ENCODE results near the gene TNFRSF14. TPM values are rescaled to one million over a fixed set of nuclear protein-coding genes. Genes with fewer than 3 reads are reported as not detected.

TNFRSF14 gene
- total RNA-seq, 4 donors from 2014 or later: 64.9 to 105 (median 91.1) TPM

DNA sequence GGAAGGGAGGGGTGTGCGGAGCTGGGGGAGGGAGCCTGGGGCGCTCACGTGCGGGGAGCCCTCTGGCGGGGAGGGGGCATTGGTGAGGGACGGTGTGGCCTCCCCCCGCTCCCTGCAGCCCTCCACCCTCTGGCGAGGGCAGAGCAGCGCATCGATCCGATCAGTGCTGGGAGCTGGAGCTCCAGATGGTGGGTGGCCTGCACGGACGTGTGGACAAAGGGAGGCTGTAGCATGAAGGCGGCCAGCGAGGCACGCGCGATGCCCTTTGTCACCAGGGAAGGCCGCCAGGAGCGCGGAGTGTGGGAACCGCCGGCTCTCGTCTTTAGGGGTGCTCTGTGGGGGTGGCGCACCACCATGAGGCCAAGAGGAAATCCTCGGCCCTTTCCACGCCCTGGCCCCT lies 20.7 kb upstream of the TNFRSF14 start:
- 49 to 55% methylated on average over 24 to 27 of the region's 27 CpGs for WGBS, 2 donors
- H3K4me3 ChIP-seq: no peak overlapping the region
- no peaks in the 10 kb centered on the region for H3K36me3 ChIP-seq
- H3K4me1 ChIP-seq: peaks cover 0 to 26% (median 4%) of the 10 kb centered on the region in 4 donors
- TF ChIP-seq, protein P1, sequence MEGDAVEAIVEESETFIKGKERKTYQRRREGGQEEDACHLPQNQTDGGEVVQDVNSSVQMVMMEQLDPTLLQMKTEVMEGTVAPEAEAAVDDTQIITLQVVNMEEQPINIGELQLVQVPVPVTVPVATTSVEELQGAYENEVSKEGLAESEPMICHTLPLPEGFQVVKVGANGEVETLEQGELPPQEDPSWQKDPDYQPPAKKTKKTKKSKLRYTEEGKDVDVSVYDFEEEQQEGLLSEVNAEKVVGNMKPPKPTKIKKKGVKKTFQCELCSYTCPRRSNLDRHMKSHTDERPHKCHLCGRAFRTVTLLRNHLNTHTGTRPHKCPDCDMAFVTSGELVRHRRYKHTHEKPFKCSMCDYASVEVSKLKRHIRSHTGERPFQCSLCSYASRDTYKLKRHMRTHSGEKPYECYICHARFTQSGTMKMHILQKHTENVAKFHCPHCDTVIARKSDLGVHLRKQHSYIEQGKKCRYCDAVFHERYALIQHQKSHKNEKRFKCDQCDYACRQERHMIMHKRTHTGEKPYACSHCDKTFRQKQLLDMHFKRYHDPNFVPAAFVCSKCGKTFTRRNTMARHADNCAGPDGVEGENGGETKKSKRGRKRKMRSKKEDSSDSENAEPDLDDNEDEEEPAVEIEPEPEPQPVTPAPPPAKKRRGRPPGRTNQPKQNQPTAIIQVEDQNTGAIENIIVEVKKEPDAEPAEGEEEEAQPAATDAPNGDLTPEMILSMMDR (IDR thresholded peaks at IDR 0.05): no peak
- TF ChIP-seq POLR2A (IDR thresholded peaks at IDR 0.05) (no peak), EP300 (IDR thresholded peaks at IDR 0.05) (no peak)
- no peaks in the 10 kb centered on the region for H3K9me3 ChIP-seq
- DNase-seq (ENCODE audit: low spot score in 2 of 2): no peak
- H3K27me3 ChIP-seq: peaks cover 2 to 94% of the 10 kb centered on the region in 2 donors
- H3K27ac ChIP-seq: no peak overlapping the region

DNA sequence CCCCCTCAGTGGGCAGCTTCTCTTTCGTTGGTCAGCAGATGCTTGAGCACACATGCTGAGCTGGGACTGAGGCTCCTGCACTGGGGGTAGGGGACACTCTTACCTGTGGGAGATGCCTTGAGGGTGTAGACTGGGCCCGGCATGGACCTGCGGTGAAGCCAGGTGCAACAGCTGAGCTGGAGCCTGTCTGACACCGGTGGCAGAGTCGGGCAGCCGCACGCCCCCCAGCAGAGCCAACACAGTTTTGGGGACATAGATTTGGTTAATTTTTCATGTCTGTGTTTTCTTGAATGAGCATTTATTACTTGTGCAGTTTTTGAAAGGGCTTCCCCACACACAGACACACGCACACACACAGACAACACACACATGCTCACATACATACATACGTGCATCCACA lies 20.2 kb upstream of the TNFRSF14 start:
- H3K4me3 ChIP-seq: no peak overlapping the region
- H3K27me3 ChIP-seq: peaks cover 2 to 92% of the 10 kb centered on the region in 2 donors
- H3K27ac ChIP-seq: no peak overlapping the region
- H3K4me1 ChIP-seq: peaks cover 0 to 26% (median 4%) of the 10 kb centered on the region in 4 donors
- H3K36me3 ChIP-seq: no peaks in the 10 kb centered on the region
- H3K9me3 ChIP-seq: no peaks in the 10 kb centered on the region
- no peak for TF ChIP-seq POLR2A (IDR thresholded peaks at IDR 0.05)
- DNase-seq (ENCODE audit: low spot score in 2 of 2): no peak
- WGBS, 2 donors: 80 to 82% methylated on average over 9 of the region's 9 CpGs

DNA sequence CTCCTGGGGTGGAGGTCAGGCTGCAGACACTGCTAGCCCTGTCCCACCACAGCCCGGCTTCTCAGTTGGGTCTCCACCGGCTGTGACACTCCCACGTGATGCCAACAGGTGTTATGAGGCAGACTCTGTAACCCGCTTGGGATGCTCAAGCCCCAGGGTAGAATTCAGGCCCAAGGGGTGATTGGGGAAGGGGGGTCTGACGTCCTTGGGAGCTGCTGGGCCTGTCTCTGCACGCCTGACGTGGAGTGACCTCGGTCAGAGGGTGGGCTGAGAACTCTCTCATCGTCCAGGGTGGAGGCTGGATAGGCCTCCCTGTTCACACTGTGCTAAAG lies 18.4 kb upstream of the TNFRSF14 start:
- Histone ChIP-seq H3K9me3 (no peaks in the 10 kb centered on the region), H3K27me3 (peaks cover 0 to 78% of the 10 kb centered on the region in 2 donors), H3K4me3 (no peak overlapping the region), H3K36me3 (no peaks in the 10 kb centered on the region), H3K27ac (no peak overlapping the region), H3K4me1 (peaks cover 0 to 21% (median 6%) of the 10 kb centered on the region in 4 donors)
- WGBS, 2 donors: 79 to 82% methylated on average over 8 to 9 of the region's 9 CpGs
- DNase-seq (ENCODE audit: low spot score in 2 of 2): no peak
- no peak for TF ChIP-seq EP300 (IDR thresholded peaks at IDR 0.05)
- no peak for TF ChIP-seq POLR2A (IDR thresholded peaks at IDR 0.05)

DNA sequence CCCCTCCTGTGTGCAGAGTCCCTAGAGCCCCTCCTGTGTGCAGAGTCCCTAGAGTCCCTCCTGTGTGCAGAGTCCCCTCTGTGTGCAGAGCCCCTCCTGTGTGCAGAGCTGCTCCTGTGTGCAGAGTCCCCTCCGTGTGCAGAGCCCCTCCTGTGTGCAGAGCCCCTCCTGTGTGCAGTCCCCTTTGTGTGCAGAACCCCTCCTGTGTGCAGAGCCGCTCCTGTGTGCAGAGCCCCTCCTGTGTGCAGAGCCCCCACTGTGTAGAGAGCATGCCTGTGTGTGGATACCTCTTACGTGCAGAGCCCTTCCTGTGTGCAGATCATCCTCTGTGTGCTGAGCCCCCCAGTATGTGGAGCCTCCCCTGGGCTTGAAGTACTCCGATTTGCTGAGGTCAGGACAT lies 17.8 kb upstream of the TNFRSF14 start:
- Histone ChIP-seq H3K27ac (no peak overlapping the region), H3K36me3 (no peaks in the 10 kb centered on the region), H3K9me3 (no peaks in the 10 kb centered on the region), H3K4me1 (peaks cover 0 to 19% (median 6%) of the 10 kb centered on the region in 4 donors), H3K27me3 (peaks cover 0 to 72% of the 10 kb centered on the region in 2 donors), H3K4me3 (no peak overlapping the region)
- TF ChIP-seq, protein P1 (IDR thresholded peaks at IDR 0.05): no peak
- TF ChIP-seq EP300 (IDR thresholded peaks at IDR 0.05) (no peak), POLR2A (IDR thresholded peaks at IDR 0.05) (no peak)
- WGBS, 2 donors: 86 to 91% methylated on average over 4 of the region's 4 CpGs
- DNase-seq (ENCODE audit: low spot score in 2 of 2): no peak

DNA sequence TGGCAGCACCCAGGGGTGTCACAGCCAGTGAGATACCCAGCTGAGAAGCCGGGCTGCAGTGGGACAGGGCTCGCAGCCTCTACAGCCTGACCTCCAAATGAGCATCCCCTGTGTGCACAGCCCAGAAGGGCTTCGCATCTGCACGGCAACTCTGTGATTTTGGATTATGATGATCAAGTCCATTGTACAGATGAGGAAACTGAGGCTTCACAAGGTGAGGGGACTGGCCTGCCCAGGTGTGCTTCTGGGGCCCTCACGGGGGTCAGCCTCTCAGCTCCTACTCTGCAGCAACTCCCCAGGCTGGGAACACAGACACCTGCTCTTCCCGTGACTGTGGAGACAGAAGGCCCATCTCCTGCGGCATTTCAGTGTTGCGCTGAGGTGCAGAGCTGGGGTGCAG lies 17.3 kb upstream of the TNFRSF14 start:
- TF ChIP-seq, protein P1 (IDR thresholded peaks at IDR 0.05): no peak
- no peak for TF ChIP-seq EP300 (IDR thresholded peaks at IDR 0.05)
- TF ChIP-seq POLR2A (IDR thresholded peaks at IDR 0.05): no peak
- H3K4me3 ChIP-seq: no peak overlapping the region
- 95 to 100% methylated on average over 3 to 8 of the region's 8 CpGs for WGBS, 2 donors
- DNase-seq (ENCODE audit: low spot score in 2 of 2): no peak
- no peak overlapping the region for H3K27ac ChIP-seq
- H3K27me3 ChIP-seq: peaks cover 0 to 67% of the 10 kb centered on the region in 2 donors
- peaks cover 0 to 22% (median 6%) of the 10 kb centered on the region in 4 donors for H3K4me1 ChIP-seq
- H3K36me3 ChIP-seq: no peaks in the 10 kb centered on the region
- H3K9me3 ChIP-seq: no peaks in the 10 kb centered on the region

DNA sequence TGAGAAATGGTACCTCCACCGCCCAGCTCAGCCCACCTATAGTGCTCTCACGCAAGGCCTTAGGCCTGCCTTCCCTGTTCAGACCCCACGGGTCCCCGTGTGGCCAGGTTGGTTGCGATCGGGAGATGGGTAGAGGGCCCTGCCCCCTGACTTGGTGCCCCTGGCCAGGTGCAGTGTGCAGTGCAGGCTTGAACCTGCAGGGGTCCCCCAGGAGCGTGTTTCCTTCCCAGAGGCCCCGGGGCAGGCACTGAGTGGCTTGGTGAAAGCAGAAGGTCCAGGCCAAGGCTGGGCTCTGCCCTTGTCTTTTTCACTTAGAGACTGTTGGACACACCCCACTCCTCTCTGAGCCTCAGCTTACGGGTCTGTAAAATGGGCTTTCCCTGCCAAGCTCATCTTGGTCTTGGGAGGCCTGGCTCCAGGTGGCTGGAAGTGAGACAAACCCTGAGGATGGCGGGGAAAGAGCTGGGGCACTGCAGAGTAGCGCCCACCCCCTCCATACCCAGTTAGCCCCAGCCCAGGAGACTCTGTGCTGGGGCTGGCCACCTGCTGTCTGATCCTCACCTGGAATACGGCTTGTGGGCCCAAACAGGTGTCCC lies 16.8 kb upstream of the TNFRSF14 start:
- H3K27me3 ChIP-seq: peaks cover 0 to 61% of the 10 kb centered on the region in 2 donors
- no peak overlapping the region for H3K4me3 ChIP-seq
- H3K36me3 ChIP-seq: no peaks in the 10 kb centered on the region
- peaks cover 0 to 28% (median 10%) of the 10 kb centered on the region in 4 donors for H3K4me1 ChIP-seq
- TF ChIP-seq, protein P1 (IDR thresholded peaks at IDR 0.05): no peak
- TF ChIP-seq POLR2A (IDR thresholded peaks at IDR 0.05): no peak
- TF ChIP-seq EP300 (IDR thresholded peaks at IDR 0.05): no peak
- no peaks in the 10 kb centered on the region for H3K9me3 ChIP-seq
- no peak for DNase-seq (ENCODE audit: low spot score in 2 of 2)
- 83 to 89% methylated on average over 6 of the region's 12 CpGs for whole genome bisulfite sequencing, 2 donors
- H3K27ac ChIP-seq: no peak overlapping the region
